Lung (tissue), 12 donors: ENCODE results near the gene HMGCS2. TPM values are rescaled to one million over a fixed set of nuclear protein-coding genes. Genes with fewer than 3 reads are reported as not detected.

ENCODE experiments used
- ATAC-seq: fragments of 200-7000 bp; cut with Tn5 transposase; one replicate; pipeline ENCODE4 v1.9.1; 2020; ENCODE audit warnings: moderate number of reproducible peaks; ENCODE audit not compliant: insufficient read depth, low FRiP score
- DNase-seq, 3 donors: peaks; one replicate each; pipeline ENCODE4 v3.0.0-alpha.2; 2013 to 2017
- H3K27ac ChIP-seq, 2 donors: one replicate each; pipeline ENCODE4 v1.5.1; 2013; ENCODE audit warnings: mild to moderate bottlenecking in 2 of 2, moderate library complexity in 2 of 2, control low read depth in 1 of 2, inconsistent platforms in 1 of 2, low read depth in 1 of 2, low read length in 1 of 2
- H3K27me3 ChIP-seq, 3 donors: one replicate each; pipeline ENCODE4 v1.5.1; 2013; ENCODE audit warnings: low read length in 2 of 3; ENCODE audit not compliant: control insufficient read depth in 3 of 3, insufficient read depth in 3 of 3
- H3K36me3 ChIP-seq, 4 donors: one replicate each; pipeline ENCODE4 v1.5.1; 2013; ENCODE audit warnings: low read length in 4 of 4, mild to moderate bottlenecking in 1 of 4, moderate library complexity in 1 of 4; ENCODE audit not compliant: control insufficient read depth in 4 of 4, insufficient read depth in 4 of 4
- H3K4me1 ChIP-seq, 5 donors: one replicate each; pipeline ENCODE4 v1.5.1; 2013; ENCODE audit warnings: low read length in 5 of 5, mild to moderate bottlenecking in 2 of 5, moderate library complexity in 1 of 5; ENCODE audit not compliant: control insufficient read depth in 5 of 5, insufficient read depth in 5 of 5
- H3K4me3 ChIP-seq: one replicate; pipeline ENCODE4 v1.5.1; 2013; ENCODE audit warnings: mild to moderate bottlenecking, control low read depth, moderate library complexity
- H3K9ac ChIP-seq, 2 donors: one replicate each; pipeline ENCODE4 v1.5.1; 2013; ENCODE audit warnings: low read length in 2 of 2, control low read depth in 1 of 2; ENCODE audit not compliant: insufficient read depth in 1 of 2
- H3K9me3 ChIP-seq, 4 donors: one replicate each; pipeline ENCODE4 v1.5.1; 2013; ENCODE audit warnings: low read length in 3 of 4, mild to moderate bottlenecking in 1 of 4, moderate library complexity in 1 of 4; ENCODE audit not compliant: control insufficient read depth in 4 of 4, insufficient read depth in 3 of 4
- CTCF ChIP-seq: IDR thresholded peaks from 2 replicates; pipeline ENCODE4 v1.5.1; 2012; ENCODE audit warnings: mild to moderate bottlenecking; ENCODE audit errors: control extremely low read depth, extremely low read depth
- WGBS, 2 donors: extraction: QIAGEN DNeasy Blood & Tissue Kit; methylation state at CpG; one replicate each; pipeline ENCODE4 v1.1.7; 2013; 5-methylcytosine and 5-hydroxymethylcytosine counted together
- polyA plus RNA-seq, 2 donors: library from polyadenylated mRNA; stranded (reverse); fragments of 200-250 nt; gene quantifications; one replicate each; pipeline ENCODE4 v1.2.1, GENCODE V29; 2013
- total RNA-seq, 2 donors: library from RNA; depleted of rRNA in 1 of 2; stranded (reverse); fragments of >200 nt in 1 of 2; gene quantifications; one replicate each; pipeline ENCODE4 v1.2.1, GENCODE V29; 2014 to 2021
- donor health status: control.
- donor health status: control.
- donor health status: Bipolar disorder and iron deficiency.
- donor health status: healthy.
- donor health status: DM: yes; HTN: yes; CAD: no.

Gene HMGCS2
- total and polyA plus RNA-seq, 4 donors: 0.28 to 4.2 (median 0.52) TPM; not detected in 1

GRCh38 chr1:119797162-119797561, 28.5 kb upstream of the HMGCS2 start:
- 74 to 89% methylated on average over 1 of the region's 1 CpG for WGBS, 2 donors
- H3K27me3 ChIP-seq: no peaks in the 10 kb centered on the region
- no peak for TF ChIP-seq CTCF
- ATAC-seq (no peak), DNase-seq (no peak)
- no peak overlapping the region for H3K9ac ChIP-seq
- H3K9me3 ChIP-seq: no peaks in the 10 kb centered on the region
- peaks cover 0 to 37% (median 21%) of the 10 kb centered on the region in 5 donors for H3K4me1 ChIP-seq
- no peak overlapping the region for H3K4me3 ChIP-seq
- no peak overlapping the region for H3K27ac ChIP-seq
- no peaks in the 10 kb centered on the region for H3K36me3 ChIP-seq

DNA sequence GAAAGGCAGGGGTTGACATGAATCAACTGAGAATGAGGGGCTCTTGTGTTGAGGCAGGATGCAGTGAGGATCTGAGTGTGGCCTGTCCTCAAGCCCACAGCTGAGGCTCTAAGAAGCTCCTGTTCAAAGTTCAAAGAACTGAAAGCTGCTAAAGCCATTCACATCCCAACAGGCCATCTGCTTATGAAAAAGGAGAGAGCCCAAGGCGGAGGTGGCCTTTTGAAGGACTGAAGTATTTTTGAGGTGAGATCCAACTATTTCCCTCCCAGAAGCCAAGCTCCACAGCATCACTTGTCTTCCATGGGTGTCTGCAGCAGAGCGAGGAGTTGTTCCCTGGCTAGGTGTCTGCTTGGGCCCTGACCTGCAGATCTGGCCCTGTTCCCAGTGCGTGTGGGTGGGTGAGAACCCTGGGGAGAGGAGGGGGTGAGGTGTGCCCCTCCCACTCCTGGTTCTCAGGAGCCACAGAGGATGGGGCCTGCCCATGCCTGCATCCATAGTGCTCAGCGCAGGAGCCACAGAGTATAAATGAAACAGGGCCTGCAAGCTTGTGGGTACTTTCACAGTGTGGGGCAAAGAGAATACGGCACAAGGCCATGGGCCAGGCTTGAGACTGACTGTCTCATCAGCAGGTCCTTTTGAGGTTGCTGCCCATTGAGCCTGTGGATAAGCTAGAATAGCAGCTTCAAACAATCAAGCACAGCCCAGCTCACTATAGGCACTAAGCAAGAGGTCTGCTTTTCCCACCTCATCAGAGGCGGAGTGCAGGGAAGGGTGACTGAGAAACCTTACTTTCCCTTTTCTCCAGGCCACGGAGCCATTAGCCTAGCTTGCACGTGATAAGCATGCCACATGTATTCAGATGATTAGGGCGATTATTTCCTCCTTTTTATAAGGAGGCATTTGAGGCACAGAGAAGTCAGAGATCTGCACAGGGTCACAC, 26.8 kb upstream of the HMGCS2 start:
- peak; percentile 38 to 75 (median 52) for DNase-seq
- WGBS, 2 donors: 82 to 90% methylated on average over 9 of the region's 9 CpGs
- TF ChIP-seq CTCF: no peak

DNA sequence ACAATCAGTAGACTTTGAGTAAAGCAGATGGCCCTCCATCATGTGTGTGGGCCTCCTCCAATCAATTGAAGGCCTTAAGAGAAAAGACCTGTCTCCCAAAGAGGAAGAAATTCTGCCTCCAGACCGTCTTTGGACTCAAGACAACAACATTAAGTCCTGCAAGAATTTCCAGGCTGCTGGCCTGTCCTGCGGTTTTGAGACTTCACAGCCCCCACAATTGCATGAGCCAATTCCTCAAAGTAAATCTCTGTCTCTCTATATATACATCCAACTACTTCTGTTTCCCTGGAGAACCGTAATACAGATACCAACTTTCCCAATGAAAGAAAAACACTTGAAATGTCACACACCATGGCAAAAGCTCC, 26.2 kb upstream of the HMGCS2 start:
- DNase-seq (peak; percentile 51 to 90 (median 80)), ATAC-seq (no peak)
- no peak overlapping the region for H3K9ac ChIP-seq
- H3K36me3 ChIP-seq: no peaks in the 10 kb centered on the region
- no peak overlapping the region for H3K27ac ChIP-seq
- no peaks in the 10 kb centered on the region for H3K27me3 ChIP-seq
- no peaks in the 10 kb centered on the region for H3K9me3 ChIP-seq
- peaks cover 0 to 37% (median 22%) of the 10 kb centered on the region in 5 donors for H3K4me1 ChIP-seq
- 73 to 86% methylated on average over 3 of the region's 3 CpGs for WGBS, 2 donors
- no peak overlapping the region for H3K4me3 ChIP-seq
- TF ChIP-seq CTCF: no peak

More for the DNA sequence above, 26.8 kb upstream of the HMGCS2 start:
- no peak for ATAC-seq
- H3K9me3 ChIP-seq: no peaks in the 10 kb centered on the region
- H3K27ac ChIP-seq: no peak overlapping the region
- H3K4me1 ChIP-seq: peaks cover 0 to 37% (median 22%) of the 10 kb centered on the region in 5 donors
- no peak overlapping the region for H3K4me3 ChIP-seq
- H3K36me3 ChIP-seq: no peaks in the 10 kb centered on the region
- H3K27me3 ChIP-seq: no peaks in the 10 kb centered on the region
- H3K9ac ChIP-seq: no peak overlapping the region
